Mononuclear cell (primary cell): ENCODE results near the gene NR2C2. TPM values are rescaled to one million over a fixed set of nuclear protein-coding genes. Genes with fewer than 3 reads are reported as not detected.

ENCODE experiments used
- H3K27me3 ChIP-seq: 2 replicates; pipeline ENCODE4 v1.6.0; 2011; ENCODE audit warnings: low read length, control low read depth; ENCODE audit not compliant: insufficient read depth
- H3K4me1 ChIP-seq: 2 replicates; pipeline ENCODE4 v1.5.1; 2011; ENCODE audit warnings: mild to moderate bottlenecking, low read length, control low read depth; ENCODE audit not compliant: insufficient read depth
- H3K4me3 ChIP-seq: 2 replicates; pipeline ENCODE4 v1.5.1; 2011; ENCODE audit warnings: mild to moderate bottlenecking, low read length, moderate library complexity
- H3K9me3 ChIP-seq: 2 replicates; pipeline ENCODE4 v1.5.1; 2011; ENCODE audit warnings: low read depth, mild to moderate bottlenecking, control low read depth, low read length
- total RNA-seq: library from RNA; depleted of rRNA; stranded (reverse); fragments of >200 nt; gene quantifications from one replicate; pipeline ENCODE4 v1.2.3, GENCODE V29; 2012

The NR2C2 gene
- total RNA-seq, 1 donor, result 24.9 TPM

- no peak overlapping the region for H3K4me3 ChIP-seq
- no peaks in the 10 kb centered on the region for H3K27me3 ChIP-seq
- peaks cover under 1% of the 10 kb centered on the region for H3K4me1 ChIP-seq
- H3K9me3 ChIP-seq, result no peaks in the 10 kb centered on the region
These were observed 13.5 kb upstream of the NR2C2 start for GRCh38 chr3:14933820-14934425.

GRCh38 chr3:14935592-14936345 lies 11.6 kb upstream of the NR2C2 start:
- Histone ChIP-seq H3K4me1 (peaks cover 7% of the 10 kb centered on the region), H3K4me3 (no peak overlapping the region), H3K9me3 (no peaks in the 10 kb centered on the region), H3K27me3 (no peaks in the 10 kb centered on the region)

GRCh38 chr3:14938954-14939353 lies 8.4 kb upstream of the NR2C2 start:
- peaks cover 7% of the 10 kb centered on the region for H3K4me1 ChIP-seq
- H3K27me3 ChIP-seq, result no peaks in the 10 kb centered on the region
- H3K9me3 ChIP-seq, result no peaks in the 10 kb centered on the region
- H3K4me3 ChIP-seq, result no peak overlapping the region

GRCh38 chr3:14941871-14942270 lies 5.5 kb upstream of the NR2C2 start:
- H3K27me3 ChIP-seq, result no peaks in the 10 kb centered on the region
- H3K4me1 ChIP-seq, result peaks cover 25% of the 10 kb centered on the region
- no peaks in the 10 kb centered on the region for H3K9me3 ChIP-seq
- H3K4me3 ChIP-seq, result no peak overlapping the region

GRCh38 chr3:14943042-14943441 lies 4.3 kb upstream of the NR2C2 start:
- H3K9me3 ChIP-seq, result no peaks in the 10 kb centered on the region
- H3K4me1 ChIP-seq, result peaks cover 27% of the 10 kb centered on the region
- no peak overlapping the region for H3K4me3 ChIP-seq
- H3K27me3 ChIP-seq, result no peaks in the 10 kb centered on the region

- Histone ChIP-seq H3K27me3 (no peaks in the 10 kb centered on the region), H3K4me3 (peak overlapping the region; percentile 89), H3K9me3 (no peaks in the 10 kb centered on the region), H3K4me1 (peaks cover 29% of the 10 kb centered on the region)
These were observed 1.1 kb upstream of the NR2C2 start for GRCh38 chr3:14946236-14946635.

GRCh38 chr3:14946739-14947099 lies 664 bp upstream of the NR2C2 start:
- H3K27me3 ChIP-seq, result no peaks in the 10 kb centered on the region
- no peaks in the 10 kb centered on the region for H3K9me3 ChIP-seq
- H3K4me1 ChIP-seq, result peaks cover 29% of the 10 kb centered on the region
- H3K4me3 ChIP-seq, result peak overlapping the region; percentile 89

GRCh38 chr3:14947886-14948608 lies 664 bp downstream of the NR2C2 start:
- Histone ChIP-seq H3K4me3 (peak overlapping the region; percentile 89), H3K27me3 (no peaks in the 10 kb centered on the region), H3K4me1 (peaks cover 29% of the 10 kb centered on the region), H3K9me3 (no peaks in the 10 kb centered on the region)

- H3K4me1 ChIP-seq, result peaks cover 29% of the 10 kb centered on the region
- no peaks in the 10 kb centered on the region for H3K9me3 ChIP-seq
- H3K4me3 ChIP-seq, result peak overlapping the region; percentile 89
- H3K27me3 ChIP-seq, result no peaks in the 10 kb centered on the region
These were observed 1.2 kb downstream of the NR2C2 start for GRCh38 chr3:14948609-14949038.

- Histone ChIP-seq H3K4me3 (peak overlapping the region; percentile 89), H3K4me1 (peaks cover 29% of the 10 kb centered on the region), H3K9me3 (no peaks in the 10 kb centered on the region), H3K27me3 (no peaks in the 10 kb centered on the region)
These were observed 1.7 kb downstream of the NR2C2 start for GRCh38 chr3:14949126-14949525.

GRCh38 chr3:14950274-14950673 lies 2.9 kb downstream of the NR2C2 start:
- peaks cover 27% of the 10 kb centered on the region for H3K4me1 ChIP-seq

GRCh38 chr3:14957153-14957552 lies 9.8 kb downstream of the NR2C2 start:
- no peaks in the 10 kb centered on the region for H3K9me3 ChIP-seq
- H3K4me1 ChIP-seq, result peaks cover 7% of the 10 kb centered on the region
- H3K4me3 ChIP-seq, result no peak overlapping the region
- no peaks in the 10 kb centered on the region for H3K27me3 ChIP-seq

More at GRCh38 chr3:14950274-14950673, 2.9 kb downstream of the NR2C2 start:
- Histone ChIP-seq H3K9me3 (no peaks in the 10 kb centered on the region), H3K4me3 (no peak overlapping the region), H3K27me3 (no peaks in the 10 kb centered on the region)

- Histone ChIP-seq H3K4me3 (no peak overlapping the region), H3K9me3 (no peaks in the 10 kb centered on the region), H3K27me3 (no peaks in the 10 kb centered on the region), H3K4me1 (peaks cover 7% of the 10 kb centered on the region)
These were observed 10.5 kb downstream of the NR2C2 start for GRCh38 chr3:14957925-14958324.

GRCh38 chr3:14959359-14959943 lies 12.1 kb downstream of the NR2C2 start:
- no peak overlapping the region for H3K4me3 ChIP-seq
- no peaks in the 10 kb centered on the region for H3K27me3 ChIP-seq
- H3K4me1 ChIP-seq, result peaks cover 7% of the 10 kb centered on the region
- H3K9me3 ChIP-seq, result no peaks in the 10 kb centered on the region

GRCh38 chr3:14962762-14963161 lies 15.4 kb downstream of the NR2C2 start:
- Histone ChIP-seq H3K4me1 (peaks cover 4% of the 10 kb centered on the region), H3K4me3 (no peak overlapping the region), H3K9me3 (no peaks in the 10 kb centered on the region), H3K27me3 (no peaks in the 10 kb centered on the region)
